T-helper 2 cell treated with Interferon-gamma antibody and Interleukin-4, amounts not matched to agents 100 ng/mL and 5 ng/mL, for 36 hours (primary cell): ENCODE results near the gene LAMA4. TPM values are rescaled to one million over a fixed set of nuclear protein-coding genes. Genes with fewer than 3 reads are reported as not detected.

Experiments used
- intact Hi-C: fragments of 100-400 bp; cut with micrococcal nuclease; formaldehyde crosslinking; loops from one replicate; pipeline ENCODE4 v1.15.1; 2023
- total RNA-seq: library from RNA; stranded (reverse); gene quantifications from 2 replicates; pipeline ENCODE4 v1.2.3, GENCODE V29; 2022

LAMA4 gene
- total RNA-seq, 1 donor from 2014 or later: not detected

GRCh38 chr6:112245511-112246203, 8.7 kb downstream of the LAMA4 start:
- intact Hi-C loops: no loop called here

GRCh38 chr6:112243861-112244827, 10.2 kb downstream of the LAMA4 start:
- intact Hi-C loops: no loop called here

GRCh38 chr6:112241820-112242429, 12.4 kb downstream of the LAMA4 start:
- intact Hi-C loops: no loop called here

GRCh38 chr6:112237595-112237994, 16.8 kb downstream of the LAMA4 start:
- intact Hi-C loops: loop anchor here (2.0 kb wide), 1 partner anchor 49 kb away; no protein-coding TSS in a partner anchor

GRCh38 chr6:112237066-112237465, 17.3 kb downstream of the LAMA4 start:
- intact Hi-C loops: loop anchor here (2.0 kb wide), 1 partner anchor 50 kb away; no protein-coding TSS in a partner anchor

- intact Hi-C loops: loop anchor here (2.0 kb wide), 1 partner anchor 51 kb away; no protein-coding TSS in a partner anchor
Observed at GRCh38 chr6:112235956-112236355, 18.4 kb downstream of the LAMA4 start.

GRCh38 chr6:112234601-112235000, 19.8 kb downstream of the LAMA4 start:
- intact Hi-C loops: no loop called here

GRCh38 chr6:112233847-112234246, 20.5 kb downstream of the LAMA4 start:
- intact Hi-C loops: no loop called here

GRCh38 chr6:112232845-112233256, 21.5 kb downstream of the LAMA4 start:
- intact Hi-C loops: no loop called here

- intact Hi-C loops: no loop called here
Observed at GRCh38 chr6:112231594-112232060, 22.7 kb downstream of the LAMA4 start.

- intact Hi-C loops: no loop called here
Observed at GRCh38 chr6:112231164-112231563, 23.2 kb downstream of the LAMA4 start.

GRCh38 chr6:112228480-112229332, 25.7 kb downstream of the LAMA4 start:
- intact Hi-C loops: no loop called here

GRCh38 chr6:112227992-112228391, 26.4 kb downstream of the LAMA4 start:
- intact Hi-C loops: no loop called here

GRCh38 chr6:112227411-112227810, 27.0 kb downstream of the LAMA4 start:
- intact Hi-C loops: no loop called here

GRCh38 chr6:112225691-112226090, 28.7 kb downstream of the LAMA4 start:
- intact Hi-C loops: no loop called here

- intact Hi-C loops: no loop called here
Observed at GRCh38 chr6:112224088-112224487, 30.3 kb downstream of the LAMA4 start.

- intact Hi-C loops: no loop called here
Observed at GRCh38 chr6:112223070-112223861, 31.1 kb downstream of the LAMA4 start.

- intact Hi-C loops: no loop called here
Observed at GRCh38 chr6:112221981-112222852, 32.1 kb downstream of the LAMA4 start.

GRCh38 chr6:112221561-112221960, 32.8 kb downstream of the LAMA4 start:
- intact Hi-C loops: no loop called here
